HepG2 (cell line): ENCODE measurements around the gene MARF1. TPM values are rescaled to one million over a fixed set of nuclear protein-coding genes. Genes with fewer than 3 reads are reported as not detected.

Experiments
- AGO2 ChIP-seq: fragments of 200-400 bp; formaldehyde crosslinking; optimal IDR thresholded peaks from 2 replicates; pipeline ENCODE3; 2017; ENCODE audit warnings: mild to moderate bottlenecking, low read depth, low read length, moderate library complexity
- ARNT ChIP-seq: fragments of 450-650 bp; IDR thresholded peaks from 2 replicates; pipeline ENCODE4 v1.6.1; 2017
- ATRX ChIP-seq: sonication (generic); formaldehyde crosslinking; IDR thresholded peaks from 2 replicates; pipeline ENCODE4 v1.4.0; 2020; ENCODE audit warnings: missing genetic modification reagents, borderline replicate concordance
- CBFB ChIP-seq: sonication (generic); formaldehyde crosslinking; IDR thresholded peaks from 2 replicates; pipeline ENCODE4 v1.4.0; 2020; ENCODE audit warnings: missing genetic modification reagents
- CBX1 ChIP-seq: IDR thresholded peaks from one replicate; pipeline ENCODE4 v1.6.1; 2016; ENCODE audit warnings: antibody characterized with exemption, low read depth
- EEA1 ChIP-seq: sonication (generic); formaldehyde crosslinking; IDR thresholded peaks from 2 replicates; pipeline ENCODE4 v1.5.1; 2020; ENCODE audit warnings: mild to moderate bottlenecking, missing genetic modification reagents, borderline replicate concordance
- FOSL1 ChIP-seq: sonication (generic); formaldehyde crosslinking; IDR thresholded peaks from 2 replicates; pipeline ENCODE4 v1.9.0; 2021; ENCODE audit warnings: missing genetic modification reagents, borderline replicate concordance
- FOXA3 ChIP-seq: IDR thresholded peaks from 2 replicates; pipeline ENCODE4 v1.6.1; 2016; ENCODE audit warnings: missing genetic modification reagents, missing compliant biosample characterization
- HBP1 ChIP-seq: IDR thresholded peaks from 2 replicates; pipeline ENCODE4 v1.6.1; 2016; ENCODE audit warnings: low read depth, control low read depth
- MEIS1 ChIP-seq: sonication (generic); formaldehyde crosslinking; IDR thresholded peaks from 2 replicates; pipeline ENCODE4 v1.9.0; 2021; ENCODE audit warnings: mild to moderate bottlenecking, missing genetic modification reagents, moderate library complexity, borderline replicate concordance
- MTERF4 ChIP-seq: sonication (generic); formaldehyde crosslinking; IDR thresholded peaks from 2 replicates; pipeline ENCODE4 v1.8.0; 2023; ENCODE audit warnings: mild to moderate bottlenecking, missing genetic modification reagents
- NCOA2 ChIP-seq: sonication (generic); formaldehyde crosslinking; IDR thresholded peaks from 2 replicates; pipeline ENCODE4 v1.8.0; 2022; ENCODE audit warnings: inconsistent platforms
- PHF20 ChIP-seq: sonication (generic); formaldehyde crosslinking; IDR thresholded peaks from 2 replicates; pipeline ENCODE4 v1.5.0; 2020; ENCODE audit warnings: mild to moderate bottlenecking, missing genetic modification reagents
- TARDBP ChIP-seq: sonication (generic); formaldehyde crosslinking; IDR thresholded peaks from 2 replicates; pipeline ENCODE4 v1.8.0; 2022; ENCODE audit warnings: mild to moderate bottlenecking, missing genetic modification reagents
- TRAFD1 ChIP-seq: sonication (generic); formaldehyde crosslinking; IDR thresholded peaks from 2 replicates; pipeline ENCODE4 v1.5.1; 2020; ENCODE audit warnings: missing genetic modification reagents, mild to moderate bottlenecking, borderline replicate concordance
- ZNF142 ChIP-seq: sonication (generic); formaldehyde crosslinking; IDR thresholded peaks from 2 replicates; pipeline ENCODE4 v1.4.0; 2020; ENCODE audit warnings: missing genetic modification reagents
- ZNF296 ChIP-seq: sonication (generic); formaldehyde crosslinking; conservative IDR thresholded peaks from 2 replicates; pipeline ENCODE4 v1.5.0; 2020; ENCODE audit warnings: mild to moderate bottlenecking, missing genetic modification reagents
- ZNF468 ChIP-seq: sonication (generic); formaldehyde crosslinking; IDR thresholded peaks from 2 replicates; pipeline ENCODE4 v1.8.0; 2022; ENCODE audit warnings: mild to moderate bottlenecking, moderate library complexity, missing genetic modification reagents
- ZNF784 ChIP-seq: sonication (generic); formaldehyde crosslinking; IDR thresholded peaks from 2 replicates; pipeline ENCODE4 v1.5.1; 2020; ENCODE audit warnings: missing genetic modification reagents, mild to moderate bottlenecking, borderline replicate concordance
- polyA plus RNA-seq, 8 experiments: library from polyadenylated mRNA; depleted of rRNA in 3 of 8; stranded (reverse) in 7 of 8; unstranded in 1 of 8; fragments of >200 nt; fragmentation: Illumina TruSeq in 4 of 8; extraction: Trizol in 4 of 8; gene quantifications; 2 replicates each; pipeline versions ENCODE4 v1.2.1 to v1.2.3, GENCODE V29; 2011 to 2016; ENCODE audit warnings: low read depth in 4 of 8, missing spikeins in 1 of 8, mixed read lengths in 1 of 8; ENCODE audit not compliant: insufficient read depth in 1 of 8
- total RNA-seq, 5 experiments: library from RNA; depleted of rRNA; stranded (reverse); fragments of >200 nt; fragmentation: Illumina TruSeq; extraction: Trizol; gene quantifications; 2 replicates each; pipeline ENCODE4 v1.2.3, GENCODE V29; 2016; ENCODE audit warnings: low read depth in 1 of 5

The MARF1 gene
- total and polyA plus RNA-seq, 2 of the 13 experiments (the other 11 are each of a cell fraction or from before 2014, with no cell fraction given): 8.7 to 20.7 TPM

- peak; percentile 100 for TF ChIP-seq TARDBP (CRISPR knock-in tag)
- no peak for TF ChIP-seq ZNF468 (CRISPR knock-in tag)
- no peak for TF ChIP-seq EEA1 (CRISPR knock-in tag)
- TF ChIP-seq ZNF296 (CRISPR knock-in tag): no peak
- peak; percentile 68; the same call in 1 of the 2 replicates for TF ChIP-seq ZNF784
- peak; percentile 97 for TF ChIP-seq NCOA2 (CRISPR knock-in tag)
- TF ChIP-seq AGO2: no peak
- TF ChIP-seq MTERF4 (CRISPR knock-in tag): peak; percentile 96
- peak; percentile 39; the same call in 1 of the 2 replicates for TF ChIP-seq FOSL1 (CRISPR knock-in tag)
- peak; percentile 95; the same call in 1 of the 2 replicates for TF ChIP-seq HBP1 (CRISPR knock-in tag)
- no peak for TF ChIP-seq ATRX
- peak; percentile 99 for TF ChIP-seq FOXA3 (CRISPR knock-in tag)
- no peak for TF ChIP-seq CBX1
- TF ChIP-seq ZNF142 (CRISPR knock-in tag): peak; percentile 91
- peak; percentile 42; the same call in 1 of the 2 replicates for TF ChIP-seq PHF20 (CRISPR knock-in tag)
- TF ChIP-seq CBFB: peak; percentile 96
- TF ChIP-seq MEIS1 (CRISPR knock-in tag): 0 out of 2 replicates have a peak, but pooled peaks have one; percentile 31
- TF ChIP-seq ARNT: no peak
- TF ChIP-seq TRAFD1 (CRISPR knock-in tag): no peak
Observed at GRCh38 chr16:15672514-15673167, 29.7 kb upstream of the MARF1 start (continued).
